ENCODE results near the gene PCID2.

DNA sequence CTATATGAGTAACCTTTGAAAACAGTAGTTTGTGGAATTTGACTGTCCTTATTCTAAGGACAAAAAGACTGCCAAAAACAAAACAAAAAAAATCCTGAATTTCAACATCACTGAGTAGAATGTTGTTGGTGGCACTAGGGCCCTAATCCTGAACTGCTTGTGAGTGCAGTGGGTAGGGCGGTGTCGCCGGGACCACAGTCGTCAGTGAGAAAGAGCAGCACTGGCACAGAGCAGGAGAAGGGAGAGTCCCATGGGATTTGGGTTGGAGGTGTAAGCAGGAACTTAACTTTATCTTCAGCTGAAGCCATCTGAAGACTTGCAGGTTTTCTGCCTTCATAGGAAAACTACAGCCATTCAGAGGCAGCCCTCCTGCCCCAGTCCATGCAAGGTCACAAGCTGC, 5.6 kb downstream of the PCID2 start:
- TF ChIP-seq, protein P1, sequence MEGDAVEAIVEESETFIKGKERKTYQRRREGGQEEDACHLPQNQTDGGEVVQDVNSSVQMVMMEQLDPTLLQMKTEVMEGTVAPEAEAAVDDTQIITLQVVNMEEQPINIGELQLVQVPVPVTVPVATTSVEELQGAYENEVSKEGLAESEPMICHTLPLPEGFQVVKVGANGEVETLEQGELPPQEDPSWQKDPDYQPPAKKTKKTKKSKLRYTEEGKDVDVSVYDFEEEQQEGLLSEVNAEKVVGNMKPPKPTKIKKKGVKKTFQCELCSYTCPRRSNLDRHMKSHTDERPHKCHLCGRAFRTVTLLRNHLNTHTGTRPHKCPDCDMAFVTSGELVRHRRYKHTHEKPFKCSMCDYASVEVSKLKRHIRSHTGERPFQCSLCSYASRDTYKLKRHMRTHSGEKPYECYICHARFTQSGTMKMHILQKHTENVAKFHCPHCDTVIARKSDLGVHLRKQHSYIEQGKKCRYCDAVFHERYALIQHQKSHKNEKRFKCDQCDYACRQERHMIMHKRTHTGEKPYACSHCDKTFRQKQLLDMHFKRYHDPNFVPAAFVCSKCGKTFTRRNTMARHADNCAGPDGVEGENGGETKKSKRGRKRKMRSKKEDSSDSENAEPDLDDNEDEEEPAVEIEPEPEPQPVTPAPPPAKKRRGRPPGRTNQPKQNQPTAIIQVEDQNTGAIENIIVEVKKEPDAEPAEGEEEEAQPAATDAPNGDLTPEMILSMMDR (IDR thresholded peaks at IDR 0.05) = no peak
- TF ChIP-seq POLR2A (IDR thresholded peaks at IDR 0.05) = no peak
- TF ChIP-seq POLR2AphosphoS5 (IDR thresholded peaks at IDR 0.05; ENCODE audit: insufficient read depth in 1 of 2, low read depth in 1 of 2) = no peak
